ENCODE data around the gene NSUN7. TPM values are rescaled to one million over a fixed set of nuclear protein-coding genes. Genes with fewer than 3 reads are reported as not detected.

Gene NSUN7
- total and polyA plus RNA-seq, 3 donors from 2014 or later, result 18.7 to 41.1 (median 33.3) TPM

DNA sequence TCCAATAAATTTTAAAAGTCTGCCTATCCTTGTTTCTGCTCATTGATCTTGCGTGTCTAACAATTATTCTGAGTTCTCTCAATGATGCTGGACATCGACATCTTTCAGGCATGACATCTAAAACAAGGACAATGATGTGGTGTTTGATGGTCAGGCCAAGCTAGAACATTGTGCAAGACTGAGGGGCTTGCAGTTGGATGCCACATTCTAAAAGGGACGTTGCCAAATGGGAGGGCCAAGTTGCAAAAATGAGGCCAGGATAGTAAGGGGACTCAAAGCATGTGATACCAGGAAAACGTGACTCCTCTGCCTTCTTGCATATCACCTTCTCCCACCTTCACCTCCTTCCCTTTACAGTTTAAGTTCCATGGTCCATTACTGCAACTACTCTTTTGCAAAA, 29.4 kb upstream of the NSUN7 start:
- no peak overlapping the region for H3K27ac ChIP-seq
- H3K4me1 ChIP-seq, result no peaks in the 10 kb centered on the region
- no peaks in the 10 kb centered on the region for H3K27me3 ChIP-seq
- no peak for DNase-seq
- H3K4me3 ChIP-seq, result no peak overlapping the region
- 78 to 82% methylated on average over 4 of the region's 4 CpGs for WGBS, 2 donors
- intact Hi-C loops (cut with DNase I; ENCODE audit: low total_unique reads), result no loop called here
- TF ChIP-seq CTCF (IDR thresholded peaks at IDR 0.05), result no peak
- TF ChIP-seq POLR2A (IDR thresholded peaks at IDR 0.05), result no peak
- no peaks in the 10 kb centered on the region for H3K36me3 ChIP-seq (ENCODE audit: low read depth, missing control alignments)
- no peaks in the 10 kb centered on the region for H3K9me3 ChIP-seq

GRCh38 chr4:40720916-40721315, 28.8 kb upstream of the NSUN7 start:
- H3K4me3 ChIP-seq, result no peak overlapping the region
- 26 to 43% methylated on average over 3 of the region's 3 CpGs for WGBS, 2 donors
- no peaks in the 10 kb centered on the region for H3K36me3 ChIP-seq (ENCODE audit: low read depth, missing control alignments)
- TF ChIP-seq CTCF (IDR thresholded peaks at IDR 0.05), result no peak
- TF ChIP-seq POLR2A (IDR thresholded peaks at IDR 0.05), result no peak
- intact Hi-C loops (cut with DNase I; ENCODE audit: low total_unique reads), result no loop called here
- H3K9me3 ChIP-seq, result no peaks in the 10 kb centered on the region
- H3K4me1 ChIP-seq, result no peaks in the 10 kb centered on the region
- DNase-seq, result no peak
- H3K27ac ChIP-seq, result no peak overlapping the region
- H3K27me3 ChIP-seq, result no peaks in the 10 kb centered on the region

GRCh38 chr4:40721730-40722171, 28.0 kb upstream of the NSUN7 start:
- intact Hi-C loops (cut with DNase I; ENCODE audit: low total_unique reads), result no loop called here
- DNase-seq, result no peak
- no peak overlapping the region for H3K27ac ChIP-seq

DNA sequence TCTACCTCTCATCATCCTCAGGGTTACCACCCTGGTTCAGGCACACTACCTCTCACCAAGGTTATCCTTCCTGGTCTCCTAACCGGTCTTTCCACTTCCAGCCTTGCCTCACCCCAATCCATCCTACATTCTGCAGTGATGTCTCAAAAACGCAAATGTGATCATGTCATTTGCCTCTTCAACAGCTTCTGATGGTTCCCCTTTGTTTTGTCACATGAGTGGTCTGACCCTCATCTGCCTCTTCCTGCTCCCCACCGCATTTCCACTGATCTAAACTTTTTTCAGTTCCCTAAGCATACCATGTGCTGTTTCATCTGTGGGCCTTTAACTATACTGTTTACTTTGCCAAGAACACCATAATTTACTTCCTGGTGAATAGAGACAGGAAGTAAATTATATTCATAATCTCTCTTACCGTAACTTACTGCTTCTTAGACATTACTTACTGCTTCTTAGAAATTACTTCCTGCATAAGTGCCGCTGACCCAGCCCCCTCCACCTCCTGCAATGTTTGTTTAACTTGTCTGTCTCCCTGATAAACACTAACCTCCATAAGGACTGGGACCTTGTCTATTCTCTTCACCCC, 27.1 kb upstream of the NSUN7 start:
- TF ChIP-seq POLR2A (IDR thresholded peaks at IDR 0.05), result no peak
- no peak for TF ChIP-seq CTCF (IDR thresholded peaks at IDR 0.05)

More at GRCh38 chr4:40721730-40722171, 28.0 kb upstream of the NSUN7 start:
- Histone ChIP-seq H3K36me3 (ENCODE audit: low read depth, missing control alignments) (no peaks in the 10 kb centered on the region), H3K27me3 (no peaks in the 10 kb centered on the region), H3K9me3 (no peaks in the 10 kb centered on the region), H3K4me1 (no peaks in the 10 kb centered on the region), H3K4me3 (no peak overlapping the region)
- WGBS, 2 donors, result 85 to 94% methylated on average over 5 of the region's 5 CpGs
- TF ChIP-seq POLR2A (IDR thresholded peaks at IDR 0.05) (no peak), CTCF (IDR thresholded peaks at IDR 0.05) (no peak)

DNA sequence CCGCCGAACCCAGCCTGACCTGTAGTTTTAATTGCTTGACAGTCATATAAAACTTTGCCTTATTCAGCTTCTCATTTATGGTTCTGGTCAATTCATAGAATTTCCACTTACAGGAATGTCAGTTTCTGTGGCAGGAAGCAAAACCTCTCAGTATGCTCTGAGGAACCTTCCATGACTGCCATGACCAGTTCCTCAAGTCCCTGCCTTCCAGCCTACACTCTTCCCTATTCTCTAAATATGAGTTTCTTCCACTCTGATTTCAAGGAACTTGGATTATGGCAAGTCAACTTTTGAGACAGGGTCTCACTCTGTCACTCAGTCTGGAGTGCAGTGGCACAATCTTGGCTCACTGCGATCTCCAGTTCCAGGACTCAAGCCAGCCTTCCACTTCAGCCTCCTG, 26.0 kb upstream of the NSUN7 start:
- Histone ChIP-seq H3K4me3 (no peak overlapping the region), H3K4me1 (no peaks in the 10 kb centered on the region), H3K27me3 (no peaks in the 10 kb centered on the region), H3K9me3 (no peaks in the 10 kb centered on the region), H3K36me3 (ENCODE audit: low read depth, missing control alignments) (no peaks in the 10 kb centered on the region), H3K27ac (no peak overlapping the region)
- no peak for TF ChIP-seq POLR2A (IDR thresholded peaks at IDR 0.05)
- TF ChIP-seq CTCF (IDR thresholded peaks at IDR 0.05), result no peak
- intact Hi-C loops (cut with DNase I; ENCODE audit: low total_unique reads), result no loop called here
- 89 to 100% methylated on average over 3 of the region's 3 CpGs for WGBS, 2 donors
- DNase-seq, result no peak

More for the DNA sequence above, 27.1 kb upstream of the NSUN7 start:
- no peak overlapping the region for H3K4me3 ChIP-seq
- intact Hi-C loops (cut with DNase I; ENCODE audit: low total_unique reads), result no loop called here
- H3K27me3 ChIP-seq, result no peaks in the 10 kb centered on the region
- DNase-seq, result no peak
- no peak overlapping the region for H3K27ac ChIP-seq
- H3K9me3 ChIP-seq, result no peaks in the 10 kb centered on the region
- no peaks in the 10 kb centered on the region for H3K36me3 ChIP-seq (ENCODE audit: low read depth, missing control alignments)
- WGBS, 2 donors, result 72 to 76% methylated on average over 5 of the region's 5 CpGs
- H3K4me1 ChIP-seq, result no peaks in the 10 kb centered on the region

Measured in testis (tissue), 3 donors.